GM21526 (cell line): ENCODE data around the gene ABHD3.
"Not testable (repeated sequence)": the region's sequence is repeated elsewhere in the genome, so short reads cannot be mapped to it uniquely, and the experiment has no call there.

Experiments used
- ATAC-seq: cut with Tn5 transposase; IDR thresholded peaks from one replicate; pipeline ENCODE4 v1.9.1; 2021; ENCODE audit warnings: moderate library complexity; ENCODE audit not compliant: unreplicated experiment, low FRiP score

ABHD3 gene

DNA sequence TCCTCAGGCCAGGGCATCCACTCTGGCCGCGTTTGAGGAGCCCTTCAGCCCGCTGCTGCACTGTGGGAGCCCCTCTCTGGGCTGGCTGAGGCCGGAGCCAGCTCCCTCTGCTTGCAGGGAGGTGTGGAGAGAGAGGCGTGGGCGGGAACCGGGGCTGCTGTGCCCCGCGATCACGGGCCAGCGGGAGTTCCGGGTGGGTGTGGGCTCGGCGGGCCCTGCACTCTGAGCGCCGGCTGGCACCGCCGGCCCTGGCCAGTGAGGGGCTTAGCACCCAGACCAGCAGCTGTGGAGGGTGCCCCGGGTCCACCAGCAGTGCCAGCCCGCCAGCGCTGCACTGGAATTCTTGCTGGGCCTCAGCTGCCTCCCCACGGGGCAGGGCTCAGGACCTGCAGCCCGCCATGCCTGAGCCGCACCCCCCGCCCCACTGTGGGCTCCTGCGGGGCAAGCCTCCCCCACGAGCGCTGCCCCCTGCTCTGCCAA is 1.9 kb upstream of the ABHD3 start:
- ATAC-seq = no peak

DNA sequence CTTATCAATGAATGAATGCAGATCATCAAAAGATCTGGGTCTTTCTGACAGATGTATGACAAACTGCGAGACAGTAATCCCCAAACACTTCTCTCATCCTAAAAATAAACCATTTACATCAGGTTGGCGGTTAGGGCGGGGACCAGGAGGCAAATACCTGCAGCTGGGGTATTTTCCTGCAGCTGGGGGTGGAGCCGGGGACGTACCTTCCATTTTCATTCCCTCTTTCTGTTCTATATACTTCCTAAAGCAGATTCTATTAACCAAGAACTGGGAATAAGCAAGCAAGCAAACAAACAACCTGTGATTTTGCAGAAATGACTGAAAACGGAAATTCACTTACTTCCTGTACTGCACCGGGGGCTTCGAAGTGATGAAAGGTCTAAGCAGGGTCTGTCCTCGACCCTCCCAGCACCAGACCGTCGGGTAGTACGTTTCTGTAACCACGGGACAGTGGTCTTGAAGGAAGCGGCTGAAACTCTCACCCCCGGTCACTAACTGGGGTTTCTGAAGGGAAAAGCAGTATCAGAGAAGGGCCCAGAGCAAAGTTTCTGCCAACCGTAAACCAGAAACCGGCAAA is 1.2 kb downstream of the ABHD3 start:
- ATAC-seq = peak; percentile 18

DNA sequence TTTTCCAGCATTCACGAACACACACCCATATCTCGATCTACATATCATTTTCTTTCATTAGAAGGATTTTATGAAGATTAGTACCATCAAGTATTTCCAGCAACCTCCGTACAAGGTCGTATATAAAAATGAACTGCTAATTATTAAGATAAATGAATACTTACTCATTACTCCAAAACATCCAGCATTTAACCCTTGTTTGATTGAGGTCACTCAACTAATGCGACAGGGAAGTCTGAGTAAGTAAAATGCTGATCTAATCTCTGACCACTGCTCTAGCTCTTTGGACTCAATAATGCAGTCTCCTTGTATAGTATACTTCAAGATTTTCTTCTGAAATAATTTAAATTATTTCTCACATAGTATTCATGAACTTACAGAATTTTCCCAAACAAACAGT is 2.0 kb downstream of the ABHD3 start:
- ATAC-seq = no peak

DNA sequence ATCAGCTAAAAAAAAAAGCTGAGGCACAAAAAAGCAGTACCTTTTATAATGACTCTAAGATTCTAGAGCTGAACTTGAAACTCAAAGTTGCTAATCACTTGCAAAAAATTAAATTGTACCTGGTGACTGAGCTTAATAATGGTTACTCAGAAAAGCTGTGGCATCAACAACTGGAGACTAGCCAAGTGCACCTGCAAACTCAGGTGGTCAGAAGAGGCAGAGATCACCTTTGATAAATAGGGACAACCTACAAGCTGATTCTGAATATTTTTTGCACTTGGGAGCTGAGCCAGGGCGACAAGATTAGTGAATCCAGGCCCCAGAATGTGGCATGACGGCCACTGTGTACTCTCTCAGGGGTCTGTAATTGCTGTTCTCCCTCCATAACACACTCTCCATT is 3.0 kb downstream of the ABHD3 start:
- ATAC-seq = no peak

DNA sequence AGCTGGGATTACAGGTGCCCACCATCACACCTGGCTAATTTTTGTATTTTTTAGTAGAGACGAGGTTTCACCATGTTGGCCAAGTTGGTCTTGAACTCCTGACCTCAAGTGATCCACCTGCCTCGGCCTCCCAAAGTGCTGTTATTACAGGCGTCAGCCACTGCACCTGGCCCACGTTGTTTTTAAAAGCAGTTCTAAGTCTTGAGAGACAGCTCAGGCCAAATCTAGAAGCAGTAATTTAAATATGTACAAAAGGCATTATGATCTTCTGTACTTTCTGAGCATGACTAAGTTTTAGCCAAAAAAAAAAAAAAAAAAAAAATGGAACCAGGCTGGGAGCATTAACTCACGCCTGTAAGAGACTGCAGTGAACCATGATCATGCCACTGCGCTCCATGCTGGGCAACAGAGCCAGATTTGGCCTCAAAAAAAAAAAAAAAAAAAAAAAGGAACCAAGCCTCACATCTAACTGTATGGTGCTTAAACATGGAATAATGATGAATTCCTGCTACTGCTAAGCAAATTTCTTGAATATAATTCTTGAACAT is 4.0 kb downstream of the ABHD3 start:
- no peak for ATAC-seq

DNA sequence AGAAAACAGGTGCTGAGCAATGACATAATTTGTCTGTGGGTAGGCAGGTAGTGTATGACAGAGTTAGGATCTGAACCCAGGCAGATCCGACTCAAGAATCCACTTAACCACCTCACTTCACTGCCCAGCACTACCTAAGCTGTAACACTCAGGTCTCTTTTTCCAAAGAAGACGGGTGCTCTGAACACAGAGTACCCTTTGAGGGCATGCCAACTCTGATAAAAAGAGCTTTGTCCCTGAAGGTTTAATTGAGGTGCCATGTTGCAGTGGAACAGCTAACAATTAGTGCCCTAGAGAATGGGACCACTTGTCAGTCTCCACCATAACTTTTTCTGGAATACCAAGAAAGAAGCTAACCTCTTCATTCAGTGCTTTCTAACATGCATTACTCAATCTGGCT is 11.3 kb downstream of the ABHD3 start:
- ATAC-seq = no peak

DNA sequence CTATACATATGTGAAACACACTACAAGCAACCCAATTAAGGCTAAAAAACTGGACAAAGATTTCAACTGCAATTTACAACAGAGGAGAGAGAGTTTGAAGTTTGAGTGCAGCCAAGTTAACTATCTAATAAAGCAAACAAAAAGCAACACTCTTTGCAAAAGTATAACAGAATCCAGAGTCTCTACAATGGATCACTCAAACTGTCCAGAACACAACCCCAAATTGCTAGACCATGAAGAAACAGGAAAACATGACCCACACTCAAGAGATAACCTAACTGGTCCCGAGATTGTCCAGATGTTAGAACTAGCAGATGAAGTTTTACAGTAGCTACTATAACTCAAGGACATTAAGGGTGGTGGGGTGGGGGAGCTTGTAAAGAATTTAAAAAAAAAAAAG is 14.8 kb downstream of the ABHD3 start:
- ATAC-seq = no peak

DNA sequence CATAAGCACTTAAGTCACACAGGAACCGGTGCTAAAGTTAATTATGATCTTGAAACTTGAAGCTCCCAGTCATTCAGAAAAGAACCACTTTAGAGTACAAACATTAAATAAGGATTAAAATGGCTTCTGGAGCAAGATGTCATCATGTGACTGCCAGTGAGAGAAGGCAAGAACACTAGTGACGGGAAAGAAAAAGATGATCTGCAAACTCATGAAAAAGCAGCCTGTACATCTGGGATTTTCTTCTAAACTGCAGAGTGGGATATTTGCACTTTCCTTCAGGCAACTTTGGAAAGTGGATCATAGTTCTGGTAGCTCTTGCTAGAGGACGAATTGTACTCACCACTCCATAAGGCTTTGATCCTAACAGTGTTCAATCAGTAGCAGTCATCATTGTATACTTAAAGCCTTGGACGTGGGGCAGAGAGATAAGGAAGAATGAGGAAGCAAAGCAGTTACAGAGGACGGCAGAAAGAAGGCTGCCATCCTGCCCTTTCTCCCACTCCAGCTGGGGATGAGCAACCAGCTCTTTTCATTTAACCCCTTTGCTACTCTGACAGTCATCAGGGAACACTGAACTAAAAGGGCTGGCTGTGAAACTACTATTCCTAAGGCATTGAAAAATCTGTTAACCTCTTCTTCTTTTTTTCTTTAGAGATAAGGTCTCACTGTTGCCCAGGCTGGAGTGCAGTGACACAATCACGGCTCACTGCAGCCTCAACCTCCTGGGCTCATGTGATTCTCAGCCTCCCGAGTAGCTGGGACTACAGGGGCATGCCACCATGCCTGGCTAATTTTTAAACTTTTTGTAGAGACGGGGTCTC is 18.1 kb downstream of the ABHD3 start:
- ATAC-seq = no peak

DNA sequence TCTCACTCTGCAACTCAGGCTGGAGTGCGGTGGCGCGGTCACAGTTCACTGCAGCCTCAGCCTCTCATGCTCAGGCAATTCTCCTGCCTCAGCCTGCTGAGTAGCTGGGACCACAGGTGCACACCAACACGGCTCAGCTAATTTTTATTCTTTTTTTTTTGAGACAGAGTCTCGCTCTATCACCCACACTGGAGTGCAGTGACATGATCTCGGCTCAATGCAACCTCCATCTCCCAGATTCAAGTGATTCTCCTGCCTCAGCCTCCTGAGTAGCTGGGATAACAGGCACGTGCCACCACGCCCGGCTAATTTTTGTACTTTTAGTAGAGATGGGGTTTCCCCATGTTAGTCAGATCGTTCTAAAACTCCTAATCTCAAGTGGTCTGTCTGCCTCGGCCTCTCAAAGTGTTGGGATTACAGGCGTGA is 19.0 kb downstream of the ABHD3 start:
- peak; percentile 74 for ATAC-seq

DNA sequence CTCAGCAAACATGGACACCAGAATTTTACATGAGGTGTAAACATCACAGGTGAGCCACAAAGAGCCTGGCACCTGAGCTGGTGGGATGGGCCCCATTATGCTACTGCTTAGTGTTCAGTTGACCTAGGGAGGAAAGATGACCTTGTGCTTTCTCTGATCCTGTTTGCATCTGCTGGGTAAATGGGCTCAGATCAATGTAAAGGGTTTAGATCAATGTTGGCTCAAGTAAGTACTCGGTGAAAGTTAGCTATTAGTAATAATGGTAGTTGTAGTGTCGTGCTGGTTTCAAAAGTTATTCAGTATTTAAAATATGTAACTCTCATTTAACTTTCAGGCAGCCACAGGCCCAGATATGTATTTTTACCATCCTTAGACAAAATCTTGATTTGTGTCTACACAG is 19.8 kb downstream of the ABHD3 start:
- peak; percentile 58 for ATAC-seq

DNA sequence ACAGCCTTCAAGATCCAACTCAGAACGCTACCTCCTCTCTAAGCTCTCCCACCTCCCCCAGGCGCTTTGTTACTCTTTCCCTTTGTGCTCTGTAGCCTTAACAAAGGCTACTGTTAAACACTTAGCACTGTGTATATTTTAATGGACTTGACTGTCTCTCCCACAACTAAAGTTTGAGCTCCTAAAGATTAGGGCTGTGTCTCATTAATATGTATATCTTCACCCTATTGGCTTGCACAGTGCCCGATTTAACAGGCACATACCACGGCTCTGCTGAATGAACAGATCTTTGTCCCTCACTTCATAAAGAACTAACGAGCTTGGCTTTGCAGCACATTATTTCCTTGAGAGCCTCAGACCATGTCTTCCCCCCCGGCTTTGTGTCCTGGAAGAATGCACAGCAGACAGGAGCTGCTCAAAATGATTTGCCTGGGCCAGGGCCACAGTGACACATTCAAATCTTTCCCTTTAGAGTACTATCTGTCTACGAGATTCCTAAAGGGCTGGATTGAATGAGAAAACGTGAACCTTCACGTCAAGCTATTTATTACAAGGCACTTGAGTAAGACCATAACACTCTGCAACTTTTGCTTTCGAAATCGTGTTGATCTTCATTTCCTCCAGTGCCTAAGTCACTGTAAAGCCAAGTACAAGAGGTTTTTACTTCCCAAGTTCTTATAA is 22.1 kb downstream of the ABHD3 start:
- ATAC-seq = peak; percentile 40

DNA sequence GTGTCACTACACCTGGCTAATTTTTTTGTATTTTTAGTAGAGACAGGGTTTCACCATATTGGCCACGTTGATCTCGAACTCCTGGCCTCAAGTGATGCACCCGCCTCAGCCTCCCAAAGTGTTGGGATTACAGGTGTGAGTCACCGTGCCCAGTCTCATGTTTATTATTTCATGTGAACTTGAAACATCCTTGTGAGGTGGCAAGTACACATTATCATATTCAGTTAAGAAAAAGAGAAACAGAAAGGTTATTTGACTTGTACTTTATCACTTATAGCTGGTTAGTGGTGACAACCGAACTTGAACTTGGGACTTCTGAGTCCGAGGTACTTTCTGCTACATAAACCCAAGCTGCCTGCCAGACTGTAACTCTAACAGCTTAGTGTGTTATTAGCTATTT is 24.4 kb downstream of the ABHD3 start:
- ATAC-seq = no peak

DNA sequence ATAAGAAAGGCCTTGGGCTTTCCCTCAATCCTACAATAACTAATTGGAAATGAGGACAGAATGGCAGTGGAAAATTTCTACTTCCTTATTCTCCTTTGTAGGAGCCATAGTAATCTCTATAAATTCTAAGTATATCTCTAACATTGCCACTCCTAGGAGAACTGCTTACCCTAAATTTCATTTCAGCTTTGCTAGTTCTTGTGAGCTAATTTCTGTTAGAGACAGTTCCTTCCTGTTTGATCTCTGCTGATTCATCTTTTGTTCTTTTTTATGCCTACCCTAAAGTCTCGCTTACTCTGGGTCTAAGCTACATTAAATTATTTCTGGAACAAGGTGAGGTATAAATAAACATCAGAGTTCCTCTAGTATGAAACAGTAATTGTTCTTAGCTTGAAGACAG is 25.7 kb downstream of the ABHD3 start:
- ATAC-seq = no peak

DNA sequence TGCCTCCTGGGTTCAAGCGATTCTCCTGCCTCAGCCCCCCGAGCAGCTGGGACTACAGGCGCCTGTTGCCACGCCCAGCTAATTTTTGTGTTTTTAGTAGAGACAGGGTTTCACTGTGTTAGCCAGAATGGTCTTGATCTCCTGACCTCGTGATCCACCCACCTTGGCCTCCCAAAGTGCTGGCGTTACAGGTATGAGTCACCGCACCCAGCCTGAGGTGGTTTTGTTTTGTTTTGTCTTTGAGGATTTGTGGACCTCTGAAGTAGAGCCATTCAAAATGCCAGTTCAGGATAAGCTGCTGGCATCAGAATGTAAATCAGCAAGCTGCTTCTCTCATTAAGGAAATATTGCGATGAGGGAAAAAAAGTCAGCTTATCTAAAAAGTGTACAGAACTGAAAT is 29.2 kb downstream of the ABHD3 start:
- not testable (repeated sequence) for ATAC-seq

DNA sequence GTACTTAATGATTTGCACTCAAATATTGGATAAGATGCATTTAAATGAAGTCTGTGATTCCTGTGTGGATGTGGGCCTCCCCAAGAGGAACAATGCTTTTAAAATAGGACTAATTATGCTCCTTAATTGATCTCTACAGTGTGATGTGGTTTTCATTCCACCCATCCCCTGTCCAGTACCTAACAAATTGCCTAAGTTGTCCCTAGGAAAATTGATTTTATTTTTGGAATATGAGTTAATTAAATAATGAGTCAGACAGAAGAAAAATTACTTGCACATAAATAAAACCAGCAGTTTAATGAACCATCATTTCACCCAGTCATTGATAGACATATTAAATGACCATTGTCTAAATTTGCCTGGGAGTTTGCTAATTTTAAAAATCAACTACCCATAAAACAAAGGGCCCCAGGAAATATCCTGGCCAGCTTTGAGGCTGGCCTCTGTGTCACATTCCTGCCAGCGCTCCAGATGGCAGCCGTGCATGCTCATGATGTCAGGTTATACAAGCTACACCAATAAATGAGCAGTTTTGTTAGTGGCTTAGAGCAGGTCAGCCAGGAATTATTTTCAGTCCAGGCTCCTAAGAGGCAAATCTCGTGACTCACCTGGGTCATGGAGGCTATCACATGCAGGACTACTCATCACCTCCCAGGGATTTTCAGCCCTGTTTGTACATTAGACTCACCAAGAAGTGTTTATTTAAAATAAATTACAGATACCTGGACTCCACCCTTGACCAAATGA is 31.9 kb downstream of the ABHD3 start:
- no peak for ATAC-seq

DNA sequence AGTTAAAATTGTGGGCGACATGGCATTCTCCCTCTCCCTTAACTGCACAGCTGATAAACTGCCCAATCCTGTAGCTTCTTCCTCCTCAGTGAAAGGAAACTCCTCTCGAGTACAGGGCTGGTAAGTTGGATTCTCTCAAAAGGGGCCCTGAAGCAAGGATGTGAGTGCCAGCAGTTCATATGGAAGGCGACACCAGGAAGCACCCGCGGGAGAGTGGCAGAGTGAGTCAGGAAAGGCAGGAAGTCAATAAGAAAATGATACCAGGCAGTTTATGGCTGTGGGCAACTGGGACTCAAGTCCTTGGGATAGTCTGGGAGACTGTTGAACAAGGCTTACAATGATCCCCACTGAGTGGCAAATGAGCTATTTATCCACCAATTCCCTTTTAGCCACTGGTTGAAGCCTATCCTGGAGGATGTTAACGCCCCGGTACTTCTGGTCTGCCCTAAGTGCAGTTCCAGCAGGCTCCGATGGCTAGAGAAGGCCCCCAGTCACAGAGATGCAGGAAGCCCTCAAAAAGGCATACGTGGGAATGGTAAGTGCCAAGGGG is 34.8 kb downstream of the ABHD3 start:
- ATAC-seq = no peak

DNA sequence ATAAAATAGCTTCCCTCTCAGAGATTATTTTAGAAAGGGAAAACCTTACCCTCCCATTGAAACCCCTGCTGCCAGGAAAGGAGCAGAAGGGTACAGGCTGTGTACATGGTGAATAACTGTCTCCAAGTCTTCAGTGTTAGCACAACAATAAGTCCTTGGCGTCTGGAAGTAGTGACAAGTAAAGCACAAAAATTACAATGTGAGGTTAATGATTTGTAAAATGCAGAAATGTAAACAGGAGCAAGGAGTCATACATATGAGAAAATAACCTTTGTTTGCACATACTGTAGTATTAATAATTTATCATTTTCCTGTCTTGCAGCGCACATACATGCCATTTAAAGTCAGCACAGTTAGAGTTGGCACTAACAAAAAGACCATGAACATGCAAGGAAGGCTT is 40.5 kb downstream of the ABHD3 start:
- no peak for ATAC-seq

DNA sequence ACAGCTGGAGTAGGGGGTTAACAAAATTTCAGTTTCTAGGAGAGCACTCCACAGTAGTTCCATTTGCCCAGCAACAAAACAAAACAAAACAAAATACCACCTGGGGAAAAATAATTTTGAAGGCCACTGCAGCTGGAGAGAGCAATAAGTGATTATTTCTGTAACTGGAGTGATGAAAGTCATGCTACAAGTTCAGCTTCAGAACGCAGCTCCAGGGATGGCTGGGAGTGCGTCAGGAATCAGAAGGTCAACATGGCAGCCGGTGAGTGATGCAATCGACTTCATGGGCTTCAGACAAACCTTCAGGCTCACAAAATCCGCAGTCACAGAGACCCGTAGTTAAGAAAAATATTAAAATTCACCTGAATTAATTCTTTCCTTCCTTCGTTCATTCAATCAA is 41.0 kb downstream of the ABHD3 start:
- no peak for ATAC-seq

DNA sequence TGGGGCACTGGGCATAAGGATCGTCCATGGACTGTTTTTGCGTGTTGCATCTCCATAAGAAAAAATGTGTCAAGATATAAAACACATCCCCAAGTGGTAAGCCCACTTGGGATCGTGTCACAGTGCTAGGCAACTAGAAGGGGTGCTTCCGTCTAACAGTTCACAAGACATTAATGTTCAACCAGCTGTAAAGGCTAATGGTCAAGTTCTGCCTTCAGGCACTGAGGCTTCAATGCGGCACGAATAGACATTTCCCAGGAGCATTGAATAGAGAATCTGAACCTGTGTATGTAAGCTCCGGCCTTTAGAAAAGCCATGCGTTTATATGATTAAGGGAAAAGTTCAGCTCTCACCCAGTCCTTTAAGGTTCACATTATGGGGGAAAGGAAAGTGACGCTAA is 42.0 kb downstream of the ABHD3 start:
- ATAC-seq = no peak

DNA sequence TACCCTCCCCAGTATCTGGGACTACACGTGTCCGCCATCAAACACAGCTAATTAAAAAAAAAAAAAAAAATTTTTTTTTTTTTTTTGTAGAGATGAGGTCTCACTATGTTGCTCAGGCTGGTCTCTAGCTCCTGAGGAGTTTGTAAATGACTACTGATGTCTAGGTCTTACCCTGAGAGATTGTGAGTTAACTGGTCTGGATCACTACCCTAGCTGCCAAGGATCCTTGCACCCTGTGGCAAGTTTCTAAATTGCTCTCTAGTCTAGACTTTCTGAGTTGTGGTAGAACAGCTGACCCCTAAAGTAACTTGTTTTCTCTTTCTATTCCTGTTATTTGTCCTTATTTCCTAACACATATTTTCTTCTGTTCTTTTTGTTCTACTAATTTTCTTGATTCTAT is 44.5 kb downstream of the ABHD3 start:
- no peak for ATAC-seq
